GM20000 (cell line): ENCODE measurements around the gene KRTAP1-4.

Experiments used
- DNase-seq: peaks from one replicate; pipeline ENCODE4 v3.0.0; 2012; ENCODE audit warnings: low spot score
- CTCF ChIP-seq: IDR thresholded peaks from 2 replicates; pipeline ENCODE4 v1.5.1; 2012; ENCODE audit warnings: mild to moderate bottlenecking, control low read depth; ENCODE audit errors: extremely low read depth, missing control alignments

Gene KRTAP1-4

GRCh38 chr17:41026715-41027471, 3.1 kb downstream of the KRTAP1-4 start, which contains the start of gene KRTAP1-5:
Gene KRTAP1-5 (minus strand): TSS chr17:41027208. CDS start chr17:41027155, 53 bp downstream.
- no peak for DNase-seq
- TF ChIP-seq CTCF: no peak

- no peak for DNase-seq
- no peak for TF ChIP-seq CTCF
Observed at GRCh38 chr17:41024697-41025096, 5.3 kb downstream of the KRTAP1-4 start.

- TF ChIP-seq CTCF: no peak
- DNase-seq: no peak
Observed at GRCh38 chr17:41020336-41020735, 9.7 kb downstream of the KRTAP1-4 start.

GRCh38 chr17:41019415-41019814, 10.6 kb downstream of the KRTAP1-4 start:
- no peak for DNase-seq
- no peak for TF ChIP-seq CTCF

GRCh38 chr17:41018541-41018940, 11.5 kb downstream of the KRTAP1-4 start:
- TF ChIP-seq CTCF: no peak
- DNase-seq: no peak

GRCh38 chr17:41016578-41017215, 13.3 kb downstream of the KRTAP1-4 start:
- DNase-seq: no peak
- TF ChIP-seq CTCF: no peak

GRCh38 chr17:41015454-41015853, 14.5 kb downstream of the KRTAP1-4 start:
- no peak for DNase-seq
- no peak for TF ChIP-seq CTCF
